ENCODE results near the gene RASL10B.
A peak's percentile ranks its signal among the peaks of the same experiment; 100 is the strongest.

The RASL10B gene

GRCh38 chr17:35723735-35724134 lies 7.7 kb upstream of the RASL10B start:
- DNase-seq = no peak

- no peak for DNase-seq
These were observed 6.4 kb upstream of the RASL10B start for GRCh38 chr17:35725058-35725457.

- no peak for DNase-seq
These were observed 5.7 kb upstream of the RASL10B start for GRCh38 chr17:35725802-35726126.

DNA sequence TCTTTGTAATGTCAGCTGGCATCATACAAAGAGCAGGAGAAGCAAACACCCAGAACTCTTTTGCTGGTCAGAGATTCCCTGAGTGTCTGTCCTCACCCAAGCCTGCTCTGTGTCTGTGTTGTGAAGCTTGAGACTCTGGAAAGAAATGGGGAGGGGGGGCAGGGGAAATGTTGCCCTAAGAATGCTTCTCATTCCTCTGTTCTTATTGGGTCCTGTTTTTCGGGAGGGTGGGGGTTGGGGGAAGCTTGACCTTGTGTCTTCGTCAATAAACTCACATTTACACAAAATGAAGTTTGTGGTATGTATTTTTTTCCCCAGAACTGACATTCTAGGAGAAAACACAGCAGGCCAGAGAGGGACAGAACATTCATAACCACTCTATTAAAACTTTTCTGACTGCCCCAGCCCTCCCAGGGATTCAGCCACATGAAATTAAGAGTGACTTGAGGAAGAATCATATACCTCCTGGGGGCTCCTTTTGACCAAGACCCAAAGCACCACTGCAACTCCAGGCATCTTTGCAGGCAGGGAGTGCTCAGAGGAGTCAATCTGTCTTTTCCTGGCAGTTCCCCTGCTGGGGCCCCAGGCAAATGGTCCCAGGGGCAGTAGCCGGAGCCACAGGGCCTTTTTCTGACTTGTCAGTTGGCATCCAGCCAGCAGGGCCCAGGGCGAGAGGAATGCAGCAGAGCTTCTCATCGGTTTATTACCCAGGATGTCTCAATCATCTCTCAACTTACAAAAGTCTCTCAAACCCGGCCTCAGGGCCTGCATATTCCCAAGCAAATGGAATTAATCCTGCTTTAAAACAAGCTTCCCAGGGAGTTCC lies 5.1 kb upstream of the RASL10B start:
- no peak for DNase-seq

- DNase-seq = no peak
These were observed 4.4 kb upstream of the RASL10B start for GRCh38 chr17:35726953-35727460.

GRCh38 chr17:35727635-35728034 lies 3.8 kb upstream of the RASL10B start:
- no peak for DNase-seq

- DNase-seq = no peak
These were observed 2.9 kb upstream of the RASL10B start for GRCh38 chr17:35728551-35728950.

GRCh38 chr17:35729405-35729833 lies 2.0 kb upstream of the RASL10B start:
- no peak for DNase-seq

DNA sequence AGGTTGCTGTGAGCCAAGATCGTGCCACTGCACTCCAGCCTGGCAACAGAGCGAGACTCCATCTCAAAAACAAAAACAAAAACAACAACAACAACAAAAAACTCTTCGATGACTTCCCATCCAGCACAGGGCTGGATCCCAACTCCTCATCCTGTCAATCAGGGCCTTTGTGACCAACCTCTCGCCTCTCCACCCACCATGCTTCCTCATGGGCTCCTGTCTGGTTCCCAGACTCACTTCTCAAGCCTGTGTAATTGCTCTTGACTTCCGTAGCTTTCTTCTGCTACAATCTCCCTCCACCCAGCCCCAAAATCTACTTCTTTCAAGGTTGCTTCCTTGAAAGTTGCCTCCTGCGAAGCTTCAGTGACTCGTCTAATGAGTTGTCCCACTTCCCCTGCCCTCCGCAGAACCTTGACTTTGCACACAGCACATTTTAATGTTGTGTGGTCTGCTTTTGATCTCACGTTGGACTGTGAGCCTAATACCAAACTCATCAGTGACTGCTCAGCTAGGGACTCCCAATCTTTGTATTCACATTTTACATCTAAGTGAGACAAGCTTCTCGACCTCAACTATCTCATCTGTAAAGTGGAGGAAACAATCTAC lies 936 bp upstream of the RASL10B start:
- no peak for DNase-seq

GRCh38 chr17:35731917-35732805 lies 722 bp downstream of the RASL10B start:
- DNase-seq = no peak

GRCh38 chr17:35732806-35733136 lies 1.3 kb downstream of the RASL10B start:
- DNase-seq = no peak

GRCh38 chr17:35733366-35733765 lies 1.9 kb downstream of the RASL10B start:
- no peak for DNase-seq

DNA sequence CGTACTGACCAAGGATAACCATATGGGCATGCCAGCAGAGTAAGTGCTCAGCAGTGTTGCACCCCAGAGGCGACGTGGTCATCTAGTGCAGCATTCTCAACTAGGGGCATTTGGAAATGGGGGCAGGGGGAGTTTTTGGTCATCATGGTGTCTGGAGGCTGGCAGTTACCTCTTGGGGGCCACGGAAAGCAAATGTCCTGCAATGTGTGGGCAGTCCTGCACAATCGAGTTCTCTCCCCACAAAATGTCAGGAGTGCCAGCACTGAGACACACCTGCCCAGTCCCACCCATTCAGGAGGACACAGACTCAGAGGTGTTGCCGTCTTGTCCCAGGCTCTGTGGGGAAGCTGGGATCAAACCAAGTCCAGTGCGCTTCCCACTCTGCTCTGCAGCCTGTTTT lies 3.0 kb downstream of the RASL10B start:
- no peak for DNase-seq

DNA sequence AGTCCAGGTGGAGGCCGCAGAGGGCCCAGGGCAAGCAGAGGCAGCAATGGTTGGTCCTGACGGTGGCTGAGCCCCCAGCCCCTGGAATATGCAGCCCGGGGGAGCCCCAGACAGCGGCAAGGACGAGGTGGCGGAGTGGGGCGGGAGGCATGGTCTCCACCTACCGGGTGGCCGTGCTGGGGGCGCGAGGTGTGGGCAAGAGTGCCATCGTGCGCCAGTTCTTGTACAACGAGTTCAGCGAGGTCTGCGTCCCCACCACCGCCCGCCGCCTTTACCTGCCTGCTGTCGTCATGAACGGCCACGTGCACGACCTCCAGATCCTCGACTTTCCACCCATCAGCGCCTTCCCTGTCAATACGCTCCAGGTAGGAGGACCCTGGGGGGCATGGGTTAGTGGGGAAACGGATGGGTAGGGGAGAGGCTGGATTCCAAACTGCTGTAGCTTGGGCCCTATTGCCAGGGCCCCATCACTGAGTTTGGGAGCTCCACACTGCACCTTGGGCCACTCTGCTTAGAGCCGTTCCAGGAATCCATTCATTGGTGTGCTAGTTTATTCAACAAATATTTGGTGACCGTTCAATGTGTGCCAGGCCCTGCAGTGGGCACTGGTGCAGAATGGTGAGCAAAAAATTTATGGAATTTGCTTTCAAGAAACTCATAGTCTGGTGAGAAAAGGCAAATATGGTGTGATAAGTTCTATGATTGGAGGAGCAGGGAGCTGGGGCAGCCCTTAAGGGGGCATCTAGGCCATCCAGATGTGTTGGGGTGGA lies 3.8 kb downstream of the RASL10B start:
- DNase-seq = no peak

DNA sequence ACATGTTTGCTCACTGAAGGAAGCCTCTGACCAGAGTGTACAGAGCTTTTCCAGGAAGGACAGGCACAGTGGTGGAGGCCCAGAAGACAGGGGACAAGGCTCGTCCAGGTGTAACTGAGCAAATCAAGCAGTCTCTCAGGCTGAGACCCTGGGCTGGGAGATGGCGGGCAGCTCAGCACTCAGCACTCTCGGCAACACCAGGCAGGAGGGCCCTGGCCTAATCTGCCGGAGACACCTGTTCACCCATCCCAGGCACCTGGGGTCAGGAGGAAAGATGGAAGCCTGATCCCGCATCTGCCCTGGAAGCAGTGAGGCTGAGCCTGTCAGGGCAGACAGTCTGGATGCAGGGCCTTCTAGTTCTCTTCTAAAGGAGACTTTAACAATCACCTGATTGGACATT lies 4.8 kb downstream of the RASL10B start:
- no peak for DNase-seq

DNA sequence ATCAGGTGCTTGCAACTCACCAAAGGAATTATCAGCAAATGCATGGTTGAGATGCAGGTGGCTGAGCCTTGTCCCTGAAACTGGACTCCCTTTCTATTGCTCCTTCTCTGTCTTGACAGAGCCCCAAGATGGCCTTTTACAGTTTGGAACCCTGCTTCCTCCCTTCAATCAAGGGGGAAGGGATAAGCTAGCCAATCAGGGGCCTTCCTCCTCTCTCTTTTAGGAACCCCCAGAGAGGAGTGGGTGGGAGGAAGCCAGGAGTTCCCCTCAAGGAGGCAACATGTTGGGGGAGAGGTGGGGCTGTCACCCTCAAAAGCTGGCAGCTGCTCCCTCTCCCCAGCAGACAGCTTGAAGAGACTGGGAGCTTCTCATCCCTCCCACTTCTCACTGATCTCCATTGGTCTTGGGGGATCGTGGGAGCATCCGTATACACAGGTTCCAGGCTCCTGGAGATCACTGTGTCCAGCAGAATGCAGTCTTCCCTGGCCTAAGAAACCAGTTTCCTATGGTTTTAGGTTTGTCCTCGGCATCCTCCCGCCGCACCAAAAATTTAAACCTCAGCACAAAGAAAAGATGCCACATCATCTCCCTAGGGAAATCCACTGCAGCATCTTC lies 7.2 kb downstream of the RASL10B start:
- DNase-seq = no peak

DNA sequence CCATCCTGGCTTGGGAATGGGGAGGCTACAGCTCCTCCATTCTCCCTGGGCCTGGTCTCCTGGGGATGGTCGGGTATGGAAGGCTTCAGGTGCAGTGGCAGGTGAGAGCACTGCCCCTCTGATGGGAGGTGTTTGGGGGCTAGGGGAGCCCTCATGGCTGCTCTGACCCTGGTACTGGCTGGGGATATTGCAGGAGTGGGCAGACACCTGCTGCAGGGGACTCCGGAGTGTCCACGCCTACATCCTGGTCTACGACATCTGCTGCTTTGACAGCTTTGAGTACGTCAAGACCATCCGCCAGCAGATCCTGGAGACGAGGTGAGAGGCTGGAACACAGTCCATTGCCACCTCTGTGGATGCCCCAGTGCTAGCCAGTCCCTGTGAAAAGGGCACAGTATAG lies 8.8 kb downstream of the RASL10B start:
- no peak for DNase-seq

- peak in 1 of 2 donors; percentile 46 for DNase-seq
These were observed 9.8 kb downstream of the RASL10B start for GRCh38 chr17:35740997-35741931.

GRCh38 chr17:35742496-35742895 lies 11.1 kb downstream of the RASL10B start:
- no peak for DNase-seq

DNA sequence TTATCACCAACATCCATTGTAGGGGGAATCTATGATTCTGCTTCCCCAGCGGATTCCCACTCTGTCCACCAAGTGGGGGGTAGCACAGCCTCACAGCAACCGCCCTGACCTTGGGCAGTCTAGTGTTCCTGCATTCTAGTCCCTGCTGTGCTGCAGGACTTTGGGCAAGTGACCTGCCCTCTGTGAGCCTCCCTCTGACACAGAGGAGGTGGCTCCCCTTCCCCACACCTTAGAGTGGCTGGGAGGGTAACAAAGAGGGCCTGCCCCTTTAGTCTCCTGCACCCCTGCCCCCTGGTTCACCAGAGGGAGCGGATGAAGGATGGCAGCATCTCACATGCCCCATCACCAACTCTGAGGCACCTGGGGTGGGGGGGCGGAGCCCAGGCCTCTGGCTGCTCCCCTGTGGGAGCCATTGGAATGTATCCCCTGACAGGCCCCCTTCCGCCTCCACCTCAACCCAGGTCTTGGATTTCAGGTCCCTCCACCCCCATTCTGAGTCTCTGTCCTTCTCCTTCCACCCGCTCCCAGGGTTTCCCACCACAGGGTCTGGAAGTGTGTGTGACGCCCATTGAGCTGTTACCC lies 11.5 kb downstream of the RASL10B start:
- no peak for DNase-seq

Data from stimulated activated CD4-positive, alpha-beta T cell treated with anti-CD3 and anti-CD28 coated beads, Interleukin-2, amount 100 ng/mL, for 24 hours (primary cell).